ENCODE results near the gene TESMIN. TPM values are rescaled to one million over a fixed set of nuclear protein-coding genes. Genes with fewer than 3 reads are reported as not detected.

The TESMIN gene
- total RNA-seq, 1 experiment from 2014 or later = 5.5 TPM

GRCh38 chr11:68683536-68684384 is 67.6 kb downstream of the TESMIN start:
- no peak for DNase-seq (ENCODE audit: low read depth)

DNA sequence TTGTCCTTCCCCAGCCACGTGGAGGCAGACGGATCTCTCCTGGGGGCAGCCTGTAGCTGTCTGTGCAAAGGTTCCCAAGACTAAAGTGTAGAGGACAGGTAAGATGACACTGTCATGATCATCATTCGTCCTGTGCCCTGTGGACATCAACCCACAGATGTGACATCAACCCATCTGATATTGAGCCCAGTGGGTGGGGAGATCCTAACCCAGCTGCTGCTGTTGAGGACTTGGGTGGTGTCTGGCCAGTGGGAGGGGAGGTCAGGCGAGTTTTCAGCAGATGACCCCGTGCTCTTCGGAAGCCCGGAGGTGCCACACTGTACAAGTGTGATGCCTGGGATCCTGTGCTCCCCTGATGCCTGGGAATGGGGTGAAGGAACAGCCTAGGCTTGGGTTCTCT is 68.2 kb downstream of the TESMIN start:
- no peak for DNase-seq (ENCODE audit: low read depth)

- no peak for DNase-seq (ENCODE audit: low read depth)
These were observed 68.8 kb downstream of the TESMIN start for GRCh38 chr11:68682531-68682961.

DNA sequence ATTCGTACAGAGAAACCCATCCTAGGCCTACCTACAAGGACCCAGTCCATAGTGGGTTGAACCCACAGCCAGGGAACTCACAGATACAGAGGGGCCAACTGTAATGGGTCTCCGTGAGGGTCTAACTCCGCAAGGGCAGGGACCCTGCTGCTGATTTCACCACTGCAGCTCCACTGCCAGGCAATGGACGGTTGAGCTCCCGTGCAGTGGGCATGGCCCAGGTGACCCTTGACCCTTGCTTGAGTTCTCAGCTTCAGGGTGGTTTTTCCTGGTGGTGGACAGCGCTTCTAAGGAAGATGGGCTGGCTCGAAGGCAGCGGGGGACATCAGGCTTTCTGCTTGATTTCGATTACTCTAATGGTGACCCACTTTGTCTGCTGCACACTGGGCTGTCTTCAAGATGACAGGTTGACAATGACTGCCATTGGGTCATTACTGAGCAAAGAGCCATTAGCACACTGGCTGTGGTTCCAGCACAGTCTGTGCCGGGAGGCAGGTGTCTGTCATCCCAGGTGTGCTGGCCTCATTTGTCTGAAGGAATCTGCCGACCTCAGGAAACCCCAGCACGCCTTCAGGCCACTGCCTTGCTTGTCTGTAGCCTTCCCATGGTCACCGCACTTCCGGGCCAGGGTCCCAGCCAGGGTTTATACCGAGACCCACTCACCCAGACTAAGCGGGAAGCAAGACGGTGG is 70.6 kb downstream of the TESMIN start:
- no peak for DNase-seq (ENCODE audit: low read depth)

- no peak for DNase-seq (ENCODE audit: low read depth)
These were observed 73.3 kb downstream of the TESMIN start for GRCh38 chr11:68678031-68678441.

DNA sequence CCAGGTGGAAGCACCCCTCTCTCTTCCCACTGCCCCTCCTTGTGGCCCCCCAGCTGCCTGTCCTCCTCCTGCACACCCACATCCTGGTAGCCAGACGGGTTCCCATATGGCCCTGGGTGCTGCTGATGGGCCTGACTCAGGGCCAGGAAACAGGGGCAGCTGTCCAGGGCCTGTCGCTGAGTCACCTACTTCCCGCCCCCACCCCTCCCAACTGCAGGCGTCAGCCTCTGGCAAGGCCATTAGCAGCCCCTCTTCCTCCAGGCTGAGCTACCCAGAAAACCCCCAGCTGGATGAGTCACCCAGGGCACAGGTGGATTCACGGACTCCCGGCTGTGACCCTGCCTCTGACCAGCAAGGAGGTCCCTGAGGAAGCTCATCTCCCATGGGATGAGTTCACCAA is 73.9 kb downstream of the TESMIN start:
- peak; percentile 90 for DNase-seq (ENCODE audit: low read depth)

DNA sequence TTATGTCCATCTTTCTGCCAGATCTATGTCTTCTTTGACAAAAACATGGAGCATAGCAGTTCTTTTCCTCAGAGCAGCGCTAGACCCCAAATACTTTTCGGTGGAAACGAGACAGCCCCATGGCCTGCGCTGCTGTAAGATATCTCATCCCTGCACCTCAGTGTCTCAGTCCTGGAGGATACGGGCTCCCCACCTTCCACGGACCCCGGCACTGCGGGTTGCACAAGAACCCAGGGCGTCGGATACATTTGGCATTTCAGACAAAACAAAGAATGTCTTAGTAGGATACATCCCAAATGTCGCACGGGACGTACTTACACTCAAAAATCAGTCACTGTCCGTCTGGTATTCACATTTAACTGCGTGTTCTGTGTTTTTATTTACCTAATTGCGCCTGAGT is 76.9 kb downstream of the TESMIN start:
- DNase-seq (ENCODE audit: low read depth) = no peak

DNA sequence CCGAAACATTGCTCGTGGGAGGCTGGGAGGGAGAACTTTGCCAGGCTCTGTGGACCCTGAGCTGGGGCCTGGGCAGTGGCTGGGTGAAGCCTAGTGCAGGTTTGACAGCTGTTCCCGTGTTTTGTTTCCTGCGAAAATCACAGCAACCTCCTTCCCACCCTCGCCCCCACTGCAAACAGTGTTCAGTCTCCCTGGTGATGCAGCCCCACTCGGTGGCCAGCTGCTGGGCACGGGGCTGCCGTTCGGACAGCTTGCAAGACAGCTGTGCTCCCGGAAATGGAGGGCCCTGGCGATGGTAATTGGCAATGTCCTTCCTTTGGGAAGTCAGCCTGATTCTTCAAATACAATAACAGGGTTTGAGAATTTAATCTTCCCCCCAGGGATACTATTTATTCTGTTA is 77.3 kb downstream of the TESMIN start:
- DNase-seq (ENCODE audit: low read depth) = no peak

DNA sequence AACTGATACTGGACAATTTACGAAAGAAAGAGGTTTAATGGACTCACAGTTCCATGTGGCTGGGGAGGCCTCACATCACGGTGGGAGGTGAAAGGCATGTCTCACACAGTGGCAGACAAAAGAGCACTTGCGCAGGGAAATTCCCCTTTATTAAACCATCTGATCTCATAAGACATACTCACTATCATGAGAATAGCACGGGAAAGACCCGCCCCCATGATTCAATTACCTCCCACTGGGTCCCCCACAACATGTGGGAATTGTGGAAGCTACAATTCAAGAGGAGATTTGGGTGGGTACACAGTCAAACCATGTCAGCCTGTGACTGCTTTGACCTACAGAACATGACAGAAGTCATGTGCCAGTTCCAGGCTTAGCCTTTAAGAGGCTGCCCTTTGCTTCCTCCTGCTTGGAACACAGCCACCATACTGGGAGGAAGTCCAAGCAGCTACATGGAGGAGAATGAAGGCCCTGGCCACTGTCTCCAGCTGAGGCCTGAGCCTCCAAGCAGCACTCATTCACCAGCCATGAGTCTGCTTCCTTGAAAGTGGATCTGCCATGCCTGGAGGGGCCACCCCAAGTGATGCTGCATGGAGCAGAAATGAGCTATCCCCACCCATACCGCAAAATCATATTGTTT is 77.9 kb downstream of the TESMIN start:
- peak; percentile 31 for DNase-seq (ENCODE audit: low read depth)

GRCh38 chr11:68670208-68670992 is 80.9 kb downstream of the TESMIN start:
- DNase-seq (ENCODE audit: low read depth) = no peak

- no peak for DNase-seq (ENCODE audit: low read depth)
These were observed 81.8 kb downstream of the TESMIN start for GRCh38 chr11:68669301-68670090.

GRCh38 chr11:68667511-68668500 is 83.5 kb downstream of the TESMIN start:
- no peak for DNase-seq (ENCODE audit: low read depth)

- no peak for DNase-seq (ENCODE audit: low read depth)
These were observed 84.5 kb downstream of the TESMIN start for GRCh38 chr11:68666849-68667248.

DNA sequence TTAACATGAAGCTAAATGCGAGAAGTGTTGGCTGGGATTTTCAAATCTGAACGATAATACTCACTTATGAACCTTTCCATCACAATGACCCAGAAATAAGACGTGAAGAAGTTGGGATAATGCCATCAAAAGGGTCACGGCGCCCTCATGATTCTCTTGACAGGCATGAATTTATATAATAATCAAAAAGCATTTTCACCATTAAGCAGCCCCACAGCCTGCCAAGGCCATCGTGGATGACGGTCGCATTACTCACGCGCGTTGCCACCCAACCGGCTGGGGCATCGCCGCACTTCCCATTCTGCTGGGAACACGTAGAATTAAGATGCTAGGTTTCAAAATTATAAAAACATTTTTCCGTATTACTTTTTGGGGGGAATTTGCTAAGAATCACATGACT is 85.9 kb downstream of the TESMIN start:
- DNase-seq (ENCODE audit: low read depth) = peak; percentile 31

DNA sequence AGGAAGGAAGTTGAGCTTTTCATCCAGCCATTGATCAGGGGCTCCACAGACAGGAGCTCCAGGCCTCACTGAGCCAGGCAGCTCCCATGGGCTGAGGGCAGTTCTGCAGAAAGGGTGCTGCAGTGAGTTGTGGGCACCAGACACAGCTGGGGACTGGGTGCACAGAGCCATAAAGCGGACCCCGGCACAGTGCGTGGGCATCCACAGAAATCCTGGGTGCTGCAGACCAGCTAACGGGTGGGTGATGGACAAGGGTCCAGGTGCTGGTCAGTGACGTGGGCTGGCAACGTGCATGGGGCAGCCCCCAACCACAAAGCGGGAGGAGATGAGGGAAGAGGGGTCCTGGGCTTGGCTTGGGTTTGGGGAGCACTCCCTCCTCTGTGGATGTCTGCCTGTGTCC is 86.4 kb downstream of the TESMIN start:
- no peak for DNase-seq (ENCODE audit: low read depth)

DNA sequence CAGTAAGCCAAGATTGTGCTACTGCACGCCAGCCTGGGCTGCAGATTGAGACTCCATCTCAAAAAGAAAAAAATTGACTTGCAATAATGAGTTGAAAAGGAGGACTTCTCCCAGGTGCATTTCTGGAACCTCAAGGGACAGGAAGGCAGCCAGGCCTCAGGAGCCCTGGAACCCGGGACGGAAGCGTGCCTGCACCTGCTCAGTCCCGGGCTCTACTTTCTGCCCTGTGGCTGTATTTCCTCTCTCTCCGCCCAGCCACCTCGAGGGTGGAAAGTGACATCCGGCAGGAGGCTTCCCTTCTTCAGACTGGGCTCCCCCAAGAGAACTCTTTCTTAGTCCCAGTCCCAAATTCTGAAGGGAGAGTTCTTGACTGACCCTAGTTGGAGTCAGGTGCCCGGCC is 87.2 kb downstream of the TESMIN start:
- no peak for DNase-seq (ENCODE audit: low read depth)

DNA sequence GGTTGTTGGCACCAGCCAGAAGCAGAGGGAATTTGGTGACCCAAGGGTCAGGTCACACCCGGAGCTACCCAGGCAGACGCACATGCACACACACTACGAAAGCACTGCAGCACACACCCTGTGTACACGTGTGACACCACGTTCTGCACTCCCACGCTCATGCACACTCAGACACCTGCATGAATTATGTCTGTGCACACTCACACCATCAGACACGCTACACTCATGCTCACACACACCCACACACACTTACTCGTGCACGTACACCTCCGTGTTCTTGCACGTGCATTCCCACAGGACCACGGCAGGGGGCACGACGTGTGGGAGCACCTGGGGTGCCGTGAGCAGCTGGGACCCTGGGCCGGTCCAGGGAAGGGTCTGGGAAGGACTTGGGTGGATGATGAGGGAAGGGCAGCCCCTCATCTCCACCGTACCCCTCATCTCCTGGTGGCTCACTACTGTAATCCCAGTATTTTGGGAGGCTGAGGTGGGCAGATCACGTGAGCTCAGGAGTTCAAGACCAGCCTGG is 87.8 kb downstream of the TESMIN start:
- no peak for DNase-seq (ENCODE audit: low read depth)

DNA sequence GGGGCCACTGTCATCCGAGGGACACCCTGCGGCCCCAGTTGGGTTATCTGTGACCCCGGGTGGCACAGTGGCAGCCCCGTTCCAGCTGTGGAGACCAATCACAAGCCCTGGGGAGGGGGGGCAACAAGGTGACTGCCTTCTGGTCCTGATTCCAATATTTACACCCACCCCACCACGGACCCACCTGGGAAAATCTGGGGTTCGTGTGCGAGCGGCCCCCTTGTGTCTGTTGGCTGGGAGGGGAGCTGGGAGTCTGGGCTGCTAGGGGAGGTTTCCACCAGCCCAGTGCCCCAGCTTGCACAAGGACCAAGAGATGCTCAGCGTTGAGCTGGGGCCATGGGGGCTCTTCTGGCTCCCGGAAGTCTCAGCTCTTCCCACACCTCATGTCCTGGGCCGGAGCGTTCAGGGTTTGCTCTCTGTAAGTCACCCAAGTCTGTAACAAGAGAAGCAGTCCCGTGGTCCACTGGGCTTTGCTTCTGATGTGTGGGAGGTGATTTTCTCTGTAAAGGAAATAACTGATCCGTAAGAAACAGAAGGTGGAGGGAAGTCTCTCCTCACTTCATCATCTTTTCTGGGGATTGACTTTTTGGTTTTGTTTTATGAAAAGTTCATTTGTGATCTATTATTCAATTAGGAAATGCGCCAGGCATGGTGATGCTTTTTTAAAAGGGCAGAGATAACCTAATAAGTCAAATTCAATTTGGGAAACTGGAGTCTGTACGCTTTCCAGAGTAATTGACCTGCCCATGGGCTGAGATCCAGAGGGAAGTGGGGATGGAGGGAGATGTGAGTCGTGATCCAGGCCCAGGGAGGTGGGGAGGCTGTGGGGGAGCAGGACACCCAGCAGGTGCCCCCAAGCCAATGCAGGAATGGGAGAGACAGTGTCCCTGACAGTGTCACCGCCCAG is 89.4 kb downstream of the TESMIN start:
- DNase-seq (ENCODE audit: low read depth) = no peak

Data from M059J (cell line).